Left lobe of liver (tissue), 2 donors: ENCODE measurements around the gene OR4D10. TPM values are rescaled to one million over a fixed set of nuclear protein-coding genes. Genes with fewer than 3 reads are reported as not detected.

Source experiments
- ATAC-seq: fragments of 200-7000 bp; cut with Tn5 transposase; one replicate; pipeline ENCODE4 v1.9.1; 2020; ENCODE audit warnings: mild to moderate bottlenecking, moderate library complexity
- DNase-seq: peaks from one replicate; pipeline ENCODE4 v3.0.0-alpha.2; 2020; ENCODE audit warnings: low spot score
- total RNA-seq: library from RNA; stranded (reverse); gene quantifications from one replicate; pipeline ENCODE4 v1.2.1, GENCODE V29; 2021
- donor health status: DM: no; HTN: no; CAD: no; lungs with moderate emphysema.
- donor health status: DM: no; HTN: yes; CAD: no.

The OR4D10 gene
- total RNA-seq, 1 donor from 2014 or later: not detected

DNA sequence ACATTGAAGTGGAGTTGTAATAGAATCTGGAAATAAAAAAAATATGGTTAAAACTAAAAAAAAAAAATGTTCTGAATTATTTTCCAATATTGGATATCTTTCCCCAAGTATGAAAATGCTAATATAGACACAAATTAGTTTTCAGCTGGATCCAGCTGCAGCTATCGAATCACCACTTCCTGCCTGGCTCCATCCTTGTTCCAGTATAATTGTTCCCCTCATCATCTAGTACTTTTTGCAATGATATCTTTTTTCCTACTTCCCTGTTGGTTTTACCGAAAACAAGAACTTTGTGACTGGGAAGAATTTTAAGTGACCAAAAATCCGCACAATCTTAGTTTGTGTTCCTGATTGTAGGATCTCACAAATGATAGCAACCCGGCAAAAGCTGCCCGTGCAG is 47.6 kb downstream of the OR4D10 start:
- DNase-seq: no peak
- no peak for ATAC-seq

DNA sequence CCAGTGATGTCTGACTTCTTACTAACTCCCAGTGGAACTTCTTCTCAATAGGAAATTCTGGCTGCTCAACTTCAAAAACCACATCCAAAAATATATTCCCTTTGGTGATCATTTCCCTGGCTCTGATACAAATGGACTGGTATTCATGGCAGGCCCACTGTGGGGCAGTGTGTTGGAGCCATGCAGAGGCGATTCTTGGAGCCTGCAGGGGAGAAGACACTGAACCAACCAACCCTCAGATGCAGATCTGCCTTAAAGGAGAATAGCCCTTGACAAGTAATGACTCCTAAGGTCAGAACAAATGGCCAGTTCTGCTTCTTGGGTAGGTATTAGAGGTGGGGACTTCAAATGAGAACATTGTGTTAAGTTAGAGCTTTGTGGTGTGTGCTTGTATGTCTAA is 50.4 kb downstream of the OR4D10 start:
- ATAC-seq (no peak), DNase-seq (no peak)

DNA sequence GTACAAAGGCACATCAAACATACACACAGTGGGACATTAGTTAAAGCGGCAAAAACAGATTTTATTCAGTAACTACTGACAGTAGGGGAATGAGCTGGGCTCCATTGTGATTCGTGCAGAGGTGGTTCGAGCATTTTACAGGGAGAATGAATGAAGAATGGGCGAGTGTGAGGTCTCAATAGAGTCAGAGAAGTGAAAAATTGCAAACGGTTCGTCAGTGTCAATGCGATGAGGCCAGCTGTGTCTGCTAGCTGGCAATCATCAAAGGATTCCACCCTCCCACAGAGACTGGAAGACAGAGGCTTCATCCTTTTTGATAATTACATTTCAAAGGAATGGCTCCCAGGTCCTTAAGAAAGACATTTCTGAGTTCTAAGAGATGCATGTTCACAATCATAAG is 55.6 kb downstream of the OR4D10 start:
- ATAC-seq: no peak
- no peak for DNase-seq

Other genes starting within 250 kb of the OR4D10 start
- not detected for gene OR5AN1, start 114.4 kb upstream of the OR4D10 start, total RNA-seq
- not detected for gene OR5A2, start 46.9 kb upstream of the OR4D10 start, total RNA-seq
- not detected for gene OR5A1, start 36.8 kb upstream of the OR4D10 start, total RNA-seq
- gene OR4D6, start 16.4 kb upstream of the OR4D10 start, total RNA-seq: not detected
- not detected for gene OR4D11, start 30.3 kb downstream of the OR4D10 start, total RNA-seq
- not detected for gene OR4D9, start 38.2 kb downstream of the OR4D10 start, total RNA-seq
- 57.7 TPM for gene OSBP, start 142.5 kb downstream of the OR4D10 start, total RNA-seq
- 16.7 TPM for gene PATL1, start 195.7 kb downstream of the OR4D10 start, total RNA-seq
- gene OR10V1, start 240.5 kb downstream of the OR4D10 start, total RNA-seq: not detected